HG02763 (cell line): ENCODE data around the gene EID3.

Experiments
- ATAC-seq: cut with Tn5 transposase; IDR thresholded peaks from one replicate; pipeline ENCODE4 v1.9.1; 2021; ENCODE audit warnings: mild to moderate bottlenecking, moderate library complexity; ENCODE audit not compliant: unreplicated experiment

EID3 gene

GRCh38 chr12:104333692-104334255 is 30.2 kb downstream of the EID3 start:
- ATAC-seq: no peak

GRCh38 chr12:104334581-104334980 is 31.0 kb downstream of the EID3 start:
- ATAC-seq: no peak

GRCh38 chr12:104336115-104336514 is 32.6 kb downstream of the EID3 start:
- no peak for ATAC-seq

GRCh38 chr12:104337030-104337558 is 33.6 kb downstream of the EID3 start:
- no peak for ATAC-seq

GRCh38 chr12:104339663-104340062 is 36.1 kb downstream of the EID3 start:
- no peak for ATAC-seq

GRCh38 chr12:104340177-104340576 is 36.6 kb downstream of the EID3 start:
- no peak for ATAC-seq

GRCh38 chr12:104340925-104341611 is 37.5 kb downstream of the EID3 start:
- ATAC-seq: no peak

GRCh38 chr12:104342147-104342546 is 38.6 kb downstream of the EID3 start:
- ATAC-seq: no peak

- ATAC-seq: no peak
These were observed 39.2 kb downstream of the EID3 start for GRCh38 chr12:104342635-104343249.

GRCh38 chr12:104344682-104345081 is 41.1 kb downstream of the EID3 start:
- no peak for ATAC-seq

GRCh38 chr12:104345234-104346066 is 41.9 kb downstream of the EID3 start:
- ATAC-seq: no peak

GRCh38 chr12:104347374-104348075 is 44.0 kb downstream of the EID3 start:
- ATAC-seq: no peak

GRCh38 chr12:104348283-104348993 is 44.9 kb downstream of the EID3 start:
- ATAC-seq: no peak

- ATAC-seq: no peak
These were observed 45.5 kb downstream of the EID3 start for GRCh38 chr12:104348994-104349494.

- ATAC-seq: no peak
These were observed 46.9 kb downstream of the EID3 start for GRCh38 chr12:104350211-104351056.

- no peak for ATAC-seq
These were observed 47.8 kb downstream of the EID3 start for GRCh38 chr12:104351057-104351983.

GRCh38 chr12:104352106-104352713 is 48.7 kb downstream of the EID3 start:
- no peak for ATAC-seq
